DOHH2 (cell line): Measurements from ENCODE around the gene ZNF74.

ENCODE experiments used
- CTCF ChIP-seq: fragments of 200-600 bp; sonication (generic); IDR thresholded peaks from one replicate; pipeline ENCODE4 v1.5.1; 2014; ENCODE audit warnings: antibody characterized with exemption, mild to moderate bottlenecking, low read depth, low read length; ENCODE audit not compliant: poor library complexity, severe bottlenecking
- EZH2phosphoT487 ChIP-seq: fragments of 200-600 bp; sonication (generic); IDR thresholded peaks from 2 replicates; pipeline ENCODE4 v1.6.1; 2017; ENCODE audit warnings: borderline replicate concordance, mild to moderate bottlenecking, antibody characterized with exemption, low read length, moderate library complexity, mixed read lengths

GRCh38 chr22:20441631-20442484, 47.9 kb downstream of the ZNF74 start:
- TF ChIP-seq CTCF (no peak), EZH2phosphoT487 (no peak)
